IMR-90 (cell line): ENCODE measurements around the gene HHATL. TPM values are rescaled to one million over a fixed set of nuclear protein-coding genes. Genes with fewer than 3 reads are reported as not detected.

Source experiments
- ATAC-seq: fragments of 200-7000 bp; cut with Tn5 transposase; 2 replicates; pipeline ENCODE4 v1.9.1; 2020; ENCODE audit warnings: low read depth, mild to moderate bottlenecking, moderate library complexity
- BruUV-seq: library from RNA; stranded (reverse); fragments of 400-500 nt; replicated peaks from 2 replicates; lab custom pipeline; 2021; lab: Mats Ljungman, UMichigan
- CTCF ChIA-PET: fragments of 300-600 bp; formaldehyde crosslinking; extraction: SDS; loops from one replicate; lab custom pipeline; 2021; ENCODE audit warnings: antibody characterized with exemption; lab: Yijun Ruan, JAX
- POLR2A ChIA-PET: fragments of 300-600 bp; sonication (Branson Sonifier 250); formaldehyde crosslinking; loops from one replicate; lab custom pipeline; 2022; ENCODE audit warnings: antibody characterized with exemption; ENCODE audit not compliant: unreplicated experiment; lab: Charles Lee
- DNase-seq: peaks from one replicate; pipeline ENCODE4 v3.0.0; 2013
- H2AFZ ChIP-seq: replicated peaks from 2 replicates; pipeline ENCODE3; 2013; ENCODE audit warnings: low read length, mild to moderate bottlenecking; ENCODE audit not compliant: poor library complexity
- H2AK5ac ChIP-seq: 2 replicates; pipeline ENCODE4 v1.6.1; 2013; ENCODE audit warnings: low read depth, low read length, inconsistent platforms
- H2AK9ac ChIP-seq: replicated peaks from 2 replicates; pipeline ENCODE3; 2013; ENCODE audit warnings: mild to moderate bottlenecking, low read depth, low read length, moderate library complexity; ENCODE audit not compliant: poor library complexity
- H2BK120ac ChIP-seq: 2 replicates; pipeline ENCODE4 v1.6.1; 2013; ENCODE audit warnings: low read depth, low read length, inconsistent platforms
- H2BK15ac ChIP-seq: 3 replicates; pipeline ENCODE4 v1.6.1; 2013; ENCODE audit warnings: low read depth, low read length, inconsistent platforms
- H2BK20ac ChIP-seq: 2 replicates; pipeline ENCODE4 v1.6.1; 2013; ENCODE audit warnings: low read depth, mild to moderate bottlenecking, inconsistent platforms, low read length, moderate library complexity
- H2BK5ac ChIP-seq: 2 replicates; pipeline ENCODE4 v1.6.1; 2013; ENCODE audit warnings: mild to moderate bottlenecking, low read depth, low read length, inconsistent platforms; ENCODE audit not compliant: poor library complexity, severe bottlenecking
- H3K14ac ChIP-seq: replicated peaks from 2 replicates; pipeline ENCODE4 v1.6.1; 2013; ENCODE audit warnings: low read depth, low read length, inconsistent platforms
- H3K18ac ChIP-seq: 2 replicates; pipeline ENCODE4 v1.6.1; 2013; ENCODE audit warnings: low read depth, low read length, control low read depth
- H3K23ac ChIP-seq: 2 replicates; pipeline ENCODE4 v1.6.1; 2013; ENCODE audit warnings: low read depth, low read length, inconsistent platforms
- H3K27ac ChIP-seq: 2 replicates; pipeline ENCODE4 v1.5.1; 2013; ENCODE audit warnings: mild to moderate bottlenecking, control low read depth, low read length; ENCODE audit not compliant: insufficient read depth
- H3K27me3 ChIP-seq: 2 replicates; pipeline ENCODE4 v1.6.1; 2013; ENCODE audit warnings: low read length; ENCODE audit not compliant: control insufficient read depth, insufficient read depth
- H3K36me3 ChIP-seq: 2 replicates; pipeline ENCODE4 v1.6.1; 2013; ENCODE audit warnings: low read length, mixed read lengths; ENCODE audit not compliant: control insufficient read depth, insufficient read depth
- H3K4ac ChIP-seq: 2 replicates; pipeline ENCODE4 v1.6.1; 2013; ENCODE audit warnings: low read depth, low read length, inconsistent platforms
- H3K4me1 ChIP-seq: 2 replicates; pipeline ENCODE4 v1.6.1; 2013; ENCODE audit warnings: low read length, mixed read lengths; ENCODE audit not compliant: control insufficient read depth, insufficient read depth
- H3K4me2 ChIP-seq: 2 replicates; pipeline ENCODE4 v1.6.1; 2013; ENCODE audit warnings: low read depth, mild to moderate bottlenecking, control low read depth, low read length, moderate library complexity
- H3K4me3 ChIP-seq: 2 replicates; pipeline ENCODE4 v1.5.1; 2013; ENCODE audit warnings: low read depth, mild to moderate bottlenecking, control low read depth, low read length, moderate library complexity; ENCODE audit not compliant: insufficient read depth
- H3K56ac ChIP-seq: 2 replicates; pipeline ENCODE4 v1.6.1; 2013; ENCODE audit warnings: low read length, inconsistent platforms; ENCODE audit not compliant: insufficient read depth; ENCODE audit errors: extremely low read depth
- H3K79me1 ChIP-seq, 2 experiments: 2 replicates each; pipeline ENCODE4 v1.6.1; 2013; ENCODE audit warnings: low read length in 2 of 2, inconsistent platforms in 1 of 2, low read depth in 1 of 2
- H3K9ac ChIP-seq: 2 replicates; pipeline ENCODE4 v1.6.1; 2013; ENCODE audit warnings: low read depth, low read length, control low read depth
- H3K9me1 ChIP-seq: 2 replicates; pipeline ENCODE4 v1.6.1; 2013; ENCODE audit warnings: low read length, inconsistent platforms; ENCODE audit not compliant: insufficient read depth
- H3K9me3 ChIP-seq: 2 replicates; pipeline ENCODE4 v1.6.1; 2013; ENCODE audit warnings: low read length; ENCODE audit not compliant: control insufficient read depth, insufficient read depth
- H4K20me1 ChIP-seq: 2 replicates; pipeline ENCODE4 v1.6.1; 2013; ENCODE audit warnings: low read length, inconsistent platforms; ENCODE audit not compliant: insufficient read depth
- H4K5ac ChIP-seq: 2 replicates; pipeline ENCODE4 v1.6.1; 2013; ENCODE audit warnings: mild to moderate bottlenecking, low read depth, low read length, control low read depth
- H4K8ac ChIP-seq, 2 experiments: 2 replicates each; pipeline ENCODE4 v1.6.1; 2013; ENCODE audit warnings: low read depth in 2 of 2, low read length in 2 of 2, control low read depth in 1 of 2, inconsistent platforms in 1 of 2
- H4K91ac ChIP-seq: 2 replicates; pipeline ENCODE4 v1.6.1; 2013; ENCODE audit warnings: low read depth, low read length, inconsistent platforms; ENCODE audit not compliant: insufficient read depth
- BHLHE40 ChIP-seq: fragments of 150-350 bp; IDR thresholded peaks from 2 replicates; pipeline ENCODE4 v1.6.1; 2016; ENCODE audit warnings: mild to moderate bottlenecking, low read depth, low read length
- CHD1 ChIP-seq: IDR thresholded peaks from 2 replicates; pipeline ENCODE4 v1.6.1; 2012; ENCODE audit warnings: low read depth, low read length, improper control_type of control experiment
- CTCF ChIP-seq: conservative IDR thresholded peaks from 2 replicates; pipeline ENCODE4 v1.5.1; 2012; ENCODE audit warnings: mild to moderate bottlenecking, low read depth, low read length, improper control_type of control experiment
- ELK1 ChIP-seq: fragments of 150-350 bp; IDR thresholded peaks from 2 replicates; pipeline ENCODE4 v1.6.1; 2016; ENCODE audit warnings: low read depth, mild to moderate bottlenecking, low read length, moderate library complexity, borderline replicate concordance
- MAFK ChIP-seq: IDR thresholded peaks from 2 replicates; pipeline ENCODE4 v1.6.1; 2012; ENCODE audit warnings: low read depth, low read length, improper control_type of control experiment
- MAZ ChIP-seq: IDR thresholded peaks from 2 replicates; pipeline ENCODE4 v1.6.1; 2012; ENCODE audit warnings: low read depth, mild to moderate bottlenecking, low read length, improper control_type of control experiment, moderate library complexity, borderline replicate concordance
- RAD21 ChIP-seq: IDR thresholded peaks from 2 replicates; pipeline ENCODE4 v1.6.1; 2012; ENCODE audit warnings: low read length, improper control_type of control experiment
- RFX5 ChIP-seq: IDR thresholded peaks from 2 replicates; pipeline ENCODE4 v1.8.0; 2012; ENCODE audit warnings: low read depth, mild to moderate bottlenecking, low read length, moderate library complexity
- SMC3 ChIP-seq: fragments of 150-350 bp; IDR thresholded peaks from 2 replicates; pipeline ENCODE4 v1.6.1; 2016; ENCODE audit warnings: low read depth, mild to moderate bottlenecking, antibody characterized with exemption, low read length, moderate library complexity
- WGBS, 2 experiments: methylation state at CpG; one replicate each; pipeline versions ENCODE4 v1.1.5 to v1.1.7; 2013; ENCODE audit warnings: missing lambda C conversion rate in 2 of 2; ENCODE audit not compliant: insufficient read length in 1 of 2; ENCODE audit errors: extremely low coverage in 2 of 2; 5-methylcytosine and 5-hydroxymethylcytosine counted together
- dilution Hi-C: fragments of 300-500 bp; cut with HindIII; formaldehyde crosslinking; loops from one replicate; pipeline ENCODE4 v1.14.3; 2018; ENCODE audit warnings: low sequenced_read_pairs; ENCODE audit not compliant: unreplicated experiment
- in situ Hi-C: fragments of 300-500 bp; cut with MboI; formaldehyde crosslinking; loops from 3 replicates; pipeline ENCODE4 v1.14.3; 2019; ENCODE audit warnings: low sequenced_read_pairs, inconsistent platforms, mixed read lengths
- intact Hi-C: fragments of 100-400 bp; cut with micrococcal nuclease; formaldehyde crosslinking; loops from 2 replicates; pipeline ENCODE4 v1.10.0; 2022
- polyA plus RNA-seq, 3 experiments: library from polyadenylated mRNA; depleted of rRNA; stranded (reverse); fragments of >200 nt; gene quantifications; 2 replicates each; pipeline ENCODE4 v1.2.3, GENCODE V29; 2012; ENCODE audit warnings: low replicate concordance in 1 of 3
- total RNA-seq: library from RNA; depleted of rRNA; stranded (reverse); fragments of >200 nt; gene quantifications from 2 replicates; pipeline ENCODE4 v1.2.3, GENCODE V29; 2012

Gene HHATL
- total and polyA plus RNA-seq, 2 of the 4 experiments (the other 2 are of a cell fraction) = not detected

- H3K4me2 ChIP-seq = no peak overlapping the region
- no TSS peak for BruUV-seq
- H4K91ac ChIP-seq = no peak overlapping the region
- POLR2A ChIA-PET = no interaction called here
- 100% methylated on average over 2 of the region's 4 CpGs; no CpG with 5 or more reads in 1 of the 2 experiments for WGBS, 2 experiments
- in situ Hi-C loops = no loop called here
- no peak overlapping the region for H2BK5ac ChIP-seq
- H4K5ac ChIP-seq = no peak overlapping the region
- H2AK5ac ChIP-seq = no peak overlapping the region
- no peak overlapping the region for H2BK15ac ChIP-seq
- no peak overlapping the region for H3K23ac ChIP-seq
- H3K18ac ChIP-seq = no peak overlapping the region
- no peak overlapping the region for H3K9ac ChIP-seq
- peaks cover 5% of the 10 kb centered on the region for H3K9me3 ChIP-seq
- peaks cover 9% of the 10 kb centered on the region; the same call in 1 of the 2 replicates for H3K27me3 ChIP-seq
- H2AFZ ChIP-seq = no peak overlapping the region
- intact Hi-C loops = no loop called here
- no peak overlapping the region for H3K4me3 ChIP-seq
- H3K4me1 ChIP-seq = no peaks in the 10 kb centered on the region; the same call in 1 of the 2 replicates
- peaks cover 3% of the 10 kb centered on the region; the same call in 1 of the 2 replicates for H3K9me1 ChIP-seq
- DNase-seq (no peak), ATAC-seq (no peak)
- TF ChIP-seq BHLHE40 (no peak), CHD1 (no peak), RFX5 (no peak), CTCF (no peak), SMC3 (no peak), MAFK (no peak), RAD21 (no peak), ELK1 (no peak), MAZ (no peak)
- H3K27ac ChIP-seq = no peak overlapping the region
- no peak overlapping the region for H3K4ac ChIP-seq
- H3K56ac ChIP-seq = no peak overlapping the region
- dilution Hi-C loops = no loop called here
- no peaks in the 10 kb centered on the region for H3K79me1 ChIP-seq
- H3K36me3 ChIP-seq = no peaks in the 10 kb centered on the region
- H4K20me1 ChIP-seq = no peaks in the 10 kb centered on the region; the same call in 1 of the 2 replicates
- H4K8ac ChIP-seq = no peak overlapping the region
- no peak overlapping the region for H3K14ac ChIP-seq
- H2BK120ac ChIP-seq = no peak overlapping the region
- no peak overlapping the region for H2AK9ac ChIP-seq
- H2BK20ac ChIP-seq = no peak overlapping the region
- CTCF ChIA-PET = no interaction called here
Measured at GRCh38 chr3:42668793-42669217, 33.8 kb downstream of the HHATL start.
